ENCODE results near the gene OR5AC2.

GRCh38 chr3:98099848-98100247 lies 12.9 kb downstream of the OR5AC2 start:
- TF ChIP-seq SMC3 (IDR thresholded peaks at IDR 0.05) (no peak), HOXB13 (CRISPR knock-in tag; IDR thresholded peaks at IDR 0.05; ENCODE audit: low read depth) (no peak), ZC3H11A (IDR thresholded peaks at IDR 0.05) (no peak), PHF8 (IDR thresholded peaks at IDR 0.05; ENCODE audit: borderline replicate concordance, low read depth) (no peak), RAD21 (conservative IDR thresholded peaks at IDR 0.05 in 1 of 2, IDR thresholded peaks at IDR 0.05 in 1 of 2) (no peak)

Data from A549 (cell line).